Common myeloid progenitor, CD34-positive (primary cell): ENCODE results near the gene ARID4A.

Source experiments
- CTCF ChIA-PET: fragments of 350-600 bp; sonication (Branson Sonifier 250); formaldehyde crosslinking; loops from one replicate; lab custom pipeline; 2021; ENCODE audit warnings: antibody characterized with exemption; lab: Charles Lee
- POLR2A ChIA-PET: fragments of 350-600 bp; sonication (Branson Sonifier 250); formaldehyde crosslinking; loops from one replicate; lab custom pipeline; 2021; ENCODE audit warnings: antibody characterized with exemption; lab: Charles Lee
- DNase-seq, 3 donors: peaks; one replicate each; pipeline versions ENCODE4 v3.0.0 to v3.0.0-alpha.2; 2013
- H3K27ac ChIP-seq, 2 experiments: 1 replicate in 1 of 2; 2 replicates in 1 of 2; pipeline ENCODE4 v1.7.0; 2013; ENCODE audit warnings: inconsistent platforms in 2 of 2, low read length in 2 of 2, mild to moderate bottlenecking in 2 of 2, low read depth in 1 of 2, moderate library complexity in 1 of 2; ENCODE audit not compliant: severe bottlenecking in 2 of 2, insufficient read depth in 1 of 2, poor library complexity in 1 of 2
- H3K27me3 ChIP-seq, 5 experiments: replicated peaks in 2 of 5; 1 replicate in 3 of 5; 2 replicates in 2 of 5; pipeline versions ENCODE4 v1.6.1 to v1.7.0; 2013; ENCODE audit warnings: low read length in 4 of 5, mild to moderate bottlenecking in 2 of 5, moderate library complexity in 2 of 5, inconsistent platforms in 1 of 5; ENCODE audit not compliant: insufficient read depth in 5 of 5, control insufficient read depth in 4 of 5
- H3K36me3 ChIP-seq, 4 experiments: 1 replicate in 2 of 4; 2 replicates in 2 of 4; pipeline versions ENCODE4 v1.6.1 to v1.7.0; 2013; ENCODE audit warnings: low read length in 3 of 4, control low read depth in 1 of 4, mild to moderate bottlenecking in 1 of 4; ENCODE audit not compliant: control insufficient read depth in 4 of 4, insufficient read depth in 4 of 4
- H3K4me1 ChIP-seq, 4 experiments: 1 replicate in 3 of 4; 2 replicates in 1 of 4; pipeline versions ENCODE4 v1.6.1 to v1.7.1; 2013; ENCODE audit warnings: low read length in 3 of 4, mild to moderate bottlenecking in 3 of 4, control low read depth in 1 of 4, inconsistent platforms in 1 of 4, moderate library complexity in 1 of 4; ENCODE audit not compliant: control insufficient read depth in 4 of 4, insufficient read depth in 4 of 4; ENCODE audit errors: control extremely low read depth in 1 of 4
- H3K4me3 ChIP-seq, 7 experiments: 1 replicate in 4 of 7; 2 replicates in 3 of 7; pipeline versions ENCODE4 v1.5.1 to v1.7.0; 2013; ENCODE audit warnings: mild to moderate bottlenecking in 7 of 7, low read length in 6 of 7, moderate library complexity in 6 of 7, inconsistent platforms in 2 of 7, low read depth in 2 of 7, control low read depth in 1 of 7; ENCODE audit not compliant: insufficient read depth in 4 of 7, control insufficient read depth in 1 of 7; ENCODE audit errors: extremely low read depth in 1 of 7
- H3K9me3 ChIP-seq, 5 experiments: 1 replicate in 4 of 5; 2 replicates in 1 of 5; pipeline versions ENCODE4 v1.6.1 to v1.7.1; 2013; ENCODE audit warnings: low read length in 4 of 5, mild to moderate bottlenecking in 2 of 5, inconsistent platforms in 1 of 5, low read depth in 1 of 5, moderate library complexity in 1 of 5; ENCODE audit not compliant: control insufficient read depth in 4 of 5, insufficient read depth in 2 of 5; ENCODE audit errors: control extremely low read depth in 1 of 5
- WGBS: methylation state at CpG from one replicate; pipeline ENCODE4 v1.1.5; 2013; ENCODE audit not compliant: insufficient coverage; 5-methylcytosine and 5-hydroxymethylcytosine counted together

Gene ARID4A

GRCh38 chr14:58364316-58364715 is 66.0 kb downstream of the ARID4A start:
- ChIA-PET POLR2A (no interaction called here), CTCF (interaction anchor here (0.8 to 2.6 kb wide), 4 partner anchors 8 to 256 kb away, joined by 3 to 8 read pairs (median 3); no protein-coding TSS in a partner anchor)
- no peak for DNase-seq
- Histone ChIP-seq H3K4me1 (no peaks in the 10 kb centered on the region), H3K4me3 (no peak overlapping the region), H3K27me3 (no peaks in the 10 kb centered on the region), H3K9me3 (no peaks in the 10 kb centered on the region), H3K27ac (no peak overlapping the region), H3K36me3 (peaks cover 27 to 74% (median 44%) of the 10 kb centered on the region in 4 experiments)
- WGBS, result 91% methylated on average over 3 of the region's 4 CpGs

GRCh38 chr14:58367296-58367695 is 68.9 kb downstream of the ARID4A start:
- CTCF ChIA-PET, result no interaction called here
- no peaks in the 10 kb centered on the region for H3K4me1 ChIP-seq
- POLR2A ChIA-PET, result no interaction called here
- WGBS, result 100% methylated on average over 1 of the region's 3 CpGs
- no peak overlapping the region for H3K4me3 ChIP-seq
- no peaks in the 10 kb centered on the region for H3K9me3 ChIP-seq
- H3K36me3 ChIP-seq, result peaks cover 29 to 70% (median 43%) of the 10 kb centered on the region in 4 experiments
- no peaks in the 10 kb centered on the region for H3K27me3 ChIP-seq
- H3K27ac ChIP-seq, result no peak overlapping the region
- no peak for DNase-seq

GRCh38 chr14:58368956-58369355 is 70.6 kb downstream of the ARID4A start:
- DNase-seq, result no peak
- no peaks in the 10 kb centered on the region for H3K4me1 ChIP-seq
- 100% methylated on average over 1 of the region's 1 CpG for WGBS
- H3K36me3 ChIP-seq, result peaks cover 31 to 71% (median 47%) of the 10 kb centered on the region in 4 experiments
- no peak overlapping the region for H3K4me3 ChIP-seq
- no peaks in the 10 kb centered on the region for H3K27me3 ChIP-seq
- H3K27ac ChIP-seq, result no peak overlapping the region
- no peaks in the 10 kb centered on the region for H3K9me3 ChIP-seq
- CTCF ChIA-PET, result interaction anchor here (3.1 kb wide), 1 partner anchor 11 kb away, joined by 7 read pairs; no protein-coding TSS in a partner anchor
- POLR2A ChIA-PET, result no interaction called here

GRCh38 chr14:58376791-58377190 is 78.4 kb downstream of the ARID4A start:
- no peaks in the 10 kb centered on the region for H3K9me3 ChIP-seq
- H3K27me3 ChIP-seq, result no peaks in the 10 kb centered on the region
- DNase-seq, result no peak
- peaks cover 10 to 38% (median 15%) of the 10 kb centered on the region in 4 experiments for H3K36me3 ChIP-seq
- no peaks in the 10 kb centered on the region for H3K4me1 ChIP-seq
- H3K27ac ChIP-seq, result no peak overlapping the region
- H3K4me3 ChIP-seq, result no peak overlapping the region
- ChIA-PET POLR2A (no interaction called here), CTCF (interaction anchor here (1.0 kb wide), 1 partner anchor 17 kb away, joined by 3 read pairs; no protein-coding TSS in a partner anchor)

- Histone ChIP-seq H3K36me3 (peaks cover 0 to 3% (median 0%) of the 10 kb centered on the region in 4 experiments), H3K9me3 (no peaks in the 10 kb centered on the region), H3K4me1 (peaks cover 0 to 6% (median 4%) of the 10 kb centered on the region in 4 experiments), H3K27ac (no peak overlapping the region), H3K4me3 (no peak overlapping the region), H3K27me3 (no peaks in the 10 kb centered on the region)
- no peak for DNase-seq
- ChIA-PET POLR2A (no interaction called here), CTCF (interaction anchor here (0.6 to 1.1 kb wide), 3 partner anchors 11 to 44 kb away, joined by 3 to 4 read pairs (median 3); no protein-coding TSS in a partner anchor)
- 100% methylated on average over 1 of the region's 2 CpGs for WGBS
Observed at GRCh38 chr14:58390830-58391229, 92.5 kb downstream of the ARID4A start.

GRCh38 chr14:58395562-58395811 is 97.1 kb downstream of the ARID4A start:
- POLR2A ChIA-PET, result no interaction called here
- peaks cover 0 to 14% (median 11%) of the 10 kb centered on the region in 4 experiments for H3K4me1 ChIP-seq
- WGBS, result 15% methylated on average over 10 of the region's 10 CpGs
- H3K4me3 ChIP-seq, result peak overlapping the region; percentile 41 to 85 (median 67)
- no peaks in the 10 kb centered on the region for H3K27me3 ChIP-seq
- no peaks in the 10 kb centered on the region for H3K36me3 ChIP-seq
- CTCF ChIA-PET, result interaction anchor here (0.8 to 3.6 kb wide), 8 partner anchors 14 to 286 kb away, joined by 3 to 19 read pairs (median 4); partner anchors contain the start of genes KIAA0586 and TIMM9
- no peak overlapping the region for H3K27ac ChIP-seq
- H3K9me3 ChIP-seq, result no peaks in the 10 kb centered on the region
- DNase-seq, result no peak

GRCh38 chr14:58395812-58396788 is 97.7 kb downstream of the ARID4A start, which contains the start of gene TOMM20L:
TSS of gene TOMM20L (plus strand) at chr14:58395930. CDS start at chr14:58395958, 28 bp downstream.
- 6% methylated on average over 75 of the region's 86 CpGs for WGBS
- H3K4me1 ChIP-seq, result peaks cover 0 to 14% (median 11%) of the 10 kb centered on the region in 4 experiments
- H3K27me3 ChIP-seq, result no peaks in the 10 kb centered on the region
- POLR2A ChIA-PET, result no interaction called here
- peak; percentile 64 to 83 (median 80) for DNase-seq
- CTCF ChIA-PET, result interaction anchor here (0.8 to 3.6 kb wide), 9 partner anchors 14 to 287 kb away, joined by 3 to 19 read pairs (median 4); partner anchors contain the start of genes KIAA0586 and TIMM9
- H3K27ac ChIP-seq, result peak within 1 kb of the TSS in 1 of 2 experiments; percentile 49
- H3K36me3 ChIP-seq, result no peaks in the 10 kb centered on the region
- no peaks in the 10 kb centered on the region for H3K9me3 ChIP-seq
- H3K4me3 ChIP-seq, result peak within 1 kb of the TSS; percentile 41 to 85 (median 67)
